H1 (cell line): ENCODE data around the gene SPRR1A. TPM values are rescaled to one million over a fixed set of nuclear protein-coding genes. Genes with fewer than 3 reads are reported as not detected.

Experiments
- CTCF ChIA-PET: fragments of 300-600 bp; sonication (Branson Sonifier 250); formaldehyde crosslinking; loops from one replicate; lab custom pipeline; 2021; ENCODE audit not compliant: partially characterized antibody; lab: Charles Lee
- POLR2A ChIA-PET: fragments of 300-600 bp; sonication (Branson Sonifier 250); formaldehyde crosslinking; loops from one replicate; lab custom pipeline; 2021; ENCODE audit warnings: inconsistent platforms; ENCODE audit not compliant: partially characterized antibody; lab: Charles Lee
- DNase-seq, 2 experiments: peaks; one replicate each; pipeline versions ENCODE4 v3.0.0 to v3.0.0-alpha.2; 2010 to 2022; ENCODE audit warnings: low spot score in 2 of 2, low read depth in 1 of 2, mixed read lengths in 1 of 2
- FAIRE-seq: peaks from 2 replicates; lab custom pipeline; 2011; peaks lifted over from hg19 to GRCh38; lab: Jason Lieb, UNC
- H2AFZ ChIP-seq: 2 replicates; pipeline ENCODE4 v1.8.1; 2012; ENCODE audit warnings: low read length, inconsistent platforms
- H2AK5ac ChIP-seq: 2 replicates; pipeline ENCODE4 v1.6.1; 2013; ENCODE audit warnings: low read depth, low read length
- H2BK120ac ChIP-seq: replicated peaks from 2 replicates; pipeline ENCODE3; 2013; ENCODE audit warnings: low read depth, low read length, inconsistent platforms
- H2BK12ac ChIP-seq: 2 replicates; pipeline ENCODE4 v1.6.1; 2013; ENCODE audit warnings: low read depth, low read length
- H2BK15ac ChIP-seq: 2 replicates; pipeline ENCODE4 v1.6.1; 2013; ENCODE audit warnings: low read length
- H2BK20ac ChIP-seq: 2 replicates; pipeline ENCODE4 v1.6.1; 2013; ENCODE audit warnings: low read length
- H2BK5ac ChIP-seq: 2 replicates; pipeline ENCODE4 v1.6.1; 2013; ENCODE audit warnings: low read depth, low read length
- H3K14ac ChIP-seq: 2 replicates; pipeline ENCODE4 v1.6.1; 2013; ENCODE audit warnings: inconsistent platforms; ENCODE audit not compliant: insufficient read length
- H3K18ac ChIP-seq: 2 replicates; pipeline ENCODE4 v1.6.1; 2013; ENCODE audit warnings: low read length; ENCODE audit errors: extremely low read depth
- H3K23ac ChIP-seq: 2 replicates; pipeline ENCODE4 v1.6.1; 2013; ENCODE audit warnings: inconsistent platforms; ENCODE audit not compliant: insufficient read length
- H3K23me2 ChIP-seq: 2 replicates; pipeline ENCODE4 v1.6.1; 2013; ENCODE audit warnings: low read depth, low read length
- H3K27ac ChIP-seq: 2 replicates; pipeline ENCODE4 v1.6.1; 2011; ENCODE audit warnings: low read depth, low read length, inconsistent platforms
- H3K27me3 ChIP-seq, 4 experiments: replicated peaks in 1 of 4; 1 replicate in 1 of 4; 2 replicates in 3 of 4; pipeline versions ENCODE4 v1.6.1 to v1.8.1; 2011 to 2013; ENCODE audit warnings: low read length in 3 of 4, mild to moderate bottlenecking in 3 of 4, inconsistent platforms in 2 of 4, mixed read lengths in 2 of 4, moderate library complexity in 1 of 4; ENCODE audit not compliant: control insufficient read depth in 3 of 4, insufficient read depth in 3 of 4; ENCODE audit errors: extremely low read depth in 1 of 4
- H3K36me3 ChIP-seq, 4 experiments: 2 replicates each; pipeline versions ENCODE4 v1.6.1 to v1.8.1; 2011 to 2013; ENCODE audit warnings: mild to moderate bottlenecking in 4 of 4, low read length in 3 of 4, moderate library complexity in 2 of 4, control low read depth in 1 of 4, inconsistent platforms in 1 of 4; ENCODE audit not compliant: insufficient read depth in 4 of 4, control insufficient read depth in 2 of 4
- H3K4ac ChIP-seq: replicated peaks from 2 replicates; pipeline ENCODE3; 2013; ENCODE audit warnings: low read length, low read depth, mixed read lengths, inconsistent platforms; ENCODE audit not compliant: insufficient read length
- H3K4me1 ChIP-seq, 4 experiments: replicated peaks in 1 of 4; 1 replicate in 1 of 4; 2 replicates in 3 of 4; pipeline versions ENCODE4 v1.6.1 to v1.8.1; 2011 to 2013; ENCODE audit warnings: low read length in 3 of 4, inconsistent platforms in 2 of 4, mixed read lengths in 1 of 4; ENCODE audit not compliant: insufficient read depth in 4 of 4, control insufficient read depth in 3 of 4
- H3K4me2 ChIP-seq, 2 experiments: 2 replicates each; pipeline versions ENCODE4 v1.6.1 to v1.8.1; 2011 to 2013; ENCODE audit warnings: low read depth in 2 of 2, low read length in 2 of 2, control low read depth in 1 of 2, inconsistent platforms in 1 of 2, mild to moderate bottlenecking in 1 of 2; ENCODE audit not compliant: insufficient read depth in 1 of 2
- H3K4me3 ChIP-seq, 4 experiments: fragments of 200-600, 300-600 bp in 1 of 4; sonication (generic), shearing (Covaris generic), sonication (Bioruptor Twin) in 1 of 4; 2 replicates each; pipeline versions ENCODE4 v1.5.1 to v1.8.1; 2011 to 2016; ENCODE audit warnings: low read length in 4 of 4, low read depth in 3 of 4, control low read depth in 2 of 4, inconsistent platforms in 2 of 4, mild to moderate bottlenecking in 2 of 4, mixed read lengths in 1 of 4, moderate library complexity in 1 of 4; ENCODE audit not compliant: insufficient read depth in 2 of 4; ENCODE audit errors: extremely low read depth in 1 of 4
- H3K56ac ChIP-seq: replicated peaks from 2 replicates; pipeline ENCODE3; 2013; ENCODE audit warnings: low read depth, mild to moderate bottlenecking, mixed read lengths, low read length, inconsistent platforms; ENCODE audit not compliant: insufficient read length
- H3K79me1 ChIP-seq: 2 replicates; pipeline ENCODE4 v1.6.1; 2013; ENCODE audit warnings: low read depth, low read length, control low read depth
- H3K79me2 ChIP-seq, 2 experiments: 2 replicates each; pipeline versions ENCODE4 v1.6.1 to v1.8.1; 2012 to 2013; ENCODE audit warnings: low read length in 2 of 2, mild to moderate bottlenecking in 2 of 2, inconsistent platforms in 1 of 2; ENCODE audit not compliant: insufficient read depth in 2 of 2, control insufficient read depth in 1 of 2
- H3K9ac ChIP-seq, 4 experiments: replicated peaks in 1 of 4; 1 replicate in 1 of 4; 2 replicates in 3 of 4; pipeline versions ENCODE4 v1.6.1 to v1.8.1; 2011 to 2013; ENCODE audit warnings: low read depth in 3 of 4, low read length in 3 of 4, control low read depth in 2 of 4, mild to moderate bottlenecking in 2 of 4, moderate library complexity in 2 of 4, inconsistent platforms in 1 of 4; ENCODE audit errors: extremely low read depth in 1 of 4
- H3K9me3 ChIP-seq, 2 experiments: 2 replicates each; pipeline versions ENCODE4 v1.6.1 to v1.8.1; 2012 to 2013; ENCODE audit warnings: mild to moderate bottlenecking in 2 of 2, moderate library complexity in 2 of 2, control low read depth in 1 of 2, inconsistent platforms in 1 of 2, low read depth in 1 of 2, low read length in 1 of 2, mixed read lengths in 1 of 2; ENCODE audit not compliant: insufficient read depth in 2 of 2
- H4K20me1 ChIP-seq, 2 experiments: replicated peaks in 1 of 2; 2 replicates each; pipeline versions ENCODE3 to v1.8.1; 2011 to 2013; ENCODE audit warnings: inconsistent platforms in 2 of 2, low read length in 2 of 2, mild to moderate bottlenecking in 1 of 2; ENCODE audit not compliant: insufficient read depth in 2 of 2, control insufficient read depth in 1 of 2
- H4K5ac ChIP-seq: 2 replicates; pipeline ENCODE4 v1.6.1; 2013; ENCODE audit warnings: low read length, low read depth, mixed read lengths, inconsistent platforms; ENCODE audit not compliant: insufficient read length
- H4K8ac ChIP-seq: 2 replicates; pipeline ENCODE4 v1.8.0; 2013; ENCODE audit warnings: mild to moderate bottlenecking, moderate library complexity, low read length, inconsistent platforms; ENCODE audit not compliant: insufficient read depth; ENCODE audit errors: extremely low read depth
- H4K91ac ChIP-seq: replicated peaks from 2 replicates; pipeline ENCODE3; 2013; ENCODE audit warnings: low read length, mixed read lengths, inconsistent platforms; ENCODE audit not compliant: insufficient read length
- YY1 ChIP-seq: IDR thresholded peaks from 2 replicates; pipeline ENCODE4 v1.6.1; 2011; ENCODE audit warnings: low read depth, mild to moderate bottlenecking, low read length
- WGBS, 2 experiments: shearing (Covaris generic) in 1 of 2; methylation state at CpG; one replicate each; pipeline versions ENCODE4 v1.1.6 to v1.1.7; 2013 to 2015; ENCODE audit warnings: low lambda C conversion rate in 2 of 2, mixed read lengths in 2 of 2, inconsistent platforms in 1 of 2, low coverage in 1 of 2, missing lambda C conversion rate in 1 of 2; ENCODE audit not compliant: insufficient replicate concordance in 2 of 2, insufficient coverage in 1 of 2, insufficient read length in 1 of 2; ENCODE audit errors: extremely low coverage in 1 of 2, missing lambda C conversion rate in 1 of 2; 5-methylcytosine and 5-hydroxymethylcytosine counted together
- polyA plus RNA-seq, 7 experiments: library from polyadenylated mRNA; depleted of rRNA in 3 of 7; stranded (reverse) in 5 of 7; unstranded in 2 of 7; fragments of >200 nt in 5 of 7; fragments of 200-250 nt in 2 of 7; gene quantifications; 1 replicate in 5 of 7; 2 replicates in 1 of 7; 4 replicates in 1 of 7; pipeline versions ENCODE4 v1.2.1 to v1.2.3, GENCODE V29; 2011 to 2013; ENCODE audit warnings: missing spikeins in 2 of 7, mixed read lengths in 2 of 7
- total RNA-seq: library from RNA; stranded (reverse); fragmentation: NEBNext Ultra II Directional; extraction: Animal tissue kit (Norgen Biotek cat#: 25700); gene quantifications from 2 replicates; pipeline ENCODE4 v1.2.1, GENCODE V29; 2021

The SPRR1A gene
- total and polyA plus RNA-seq, 2 of the 8 experiments (the other 6 are each of a cell fraction or from before 2014, with no cell fraction given), result not detected

- H4K20me1 ChIP-seq, result no peaks in the 10 kb centered on the region
- TF ChIP-seq YY1, result no peak
- H3K4me3 ChIP-seq, result no peak overlapping the region
- no peak overlapping the region for H3K27ac ChIP-seq
- no peak overlapping the region for H3K4ac ChIP-seq
- no peak overlapping the region for H3K9ac ChIP-seq
- H3K36me3 ChIP-seq, result no peaks in the 10 kb centered on the region
- H4K5ac ChIP-seq, result no peak overlapping the region
- no peak overlapping the region for H3K56ac ChIP-seq
- ChIA-PET POLR2A (interaction anchor here (1.4 kb wide), 1 partner anchor 12 kb away, joined by 3 read pairs; the partner anchor contains the start of gene SPRR1A), CTCF (no interaction called here)
- H2BK120ac ChIP-seq, result no peak overlapping the region
- FAIRE-seq, result no peak
- no peak overlapping the region; the same call in 1 of the 2 replicates for H4K8ac ChIP-seq
- peaks cover 0 to 4% of the 10 kb centered on the region in 2 experiments; a peak in 1 of 4 replicates for H3K9me3 ChIP-seq
- H3K14ac ChIP-seq, result no peak overlapping the region
- H3K23ac ChIP-seq, result no peak overlapping the region
- H3K79me2 ChIP-seq, result no peaks in the 10 kb centered on the region
- no peak overlapping the region for H2BK20ac ChIP-seq
- H3K27me3 ChIP-seq, result no peaks in the 10 kb centered on the region; a peak in 1 of 7 replicates
- no peak overlapping the region for H2AK5ac ChIP-seq
- WGBS, 2 experiments, result 95% methylated on average over 4 of the region's 4 CpGs; no CpG with 5 or more reads in 1 of the 2 experiments
- no peak overlapping the region for H2AFZ ChIP-seq
- no peaks in the 10 kb centered on the region for H3K23me2 ChIP-seq
- peak in 1 of 2 experiments; percentile 3 for DNase-seq
- no peak overlapping the region for H3K4me2 ChIP-seq
- no peak overlapping the region for H3K18ac ChIP-seq
- H2BK5ac ChIP-seq, result no peak overlapping the region
- H3K4me1 ChIP-seq, result no peaks in the 10 kb centered on the region
- no peaks in the 10 kb centered on the region for H3K79me1 ChIP-seq
- no peak overlapping the region for H4K91ac ChIP-seq
- H2BK12ac ChIP-seq, result no peak overlapping the region
- no peak overlapping the region for H2BK15ac ChIP-seq
These were observed 11.5 kb upstream of the SPRR1A start for GRCh38 chr1:152972196-152972886.
